Fibroblast of peridontal ligament (primary cell): ENCODE data around the gene RNF4.
"Not testable (repeated sequence)": the region's sequence is repeated elsewhere in the genome, so short reads cannot be mapped to it uniquely, and the experiment has no call there.

Experiments
- DNase-seq: peaks from one replicate; pipeline ENCODE4 v3.0.0-alpha.2; 2010; ENCODE audit errors: extremely low read depth

The RNF4 gene

DNA sequence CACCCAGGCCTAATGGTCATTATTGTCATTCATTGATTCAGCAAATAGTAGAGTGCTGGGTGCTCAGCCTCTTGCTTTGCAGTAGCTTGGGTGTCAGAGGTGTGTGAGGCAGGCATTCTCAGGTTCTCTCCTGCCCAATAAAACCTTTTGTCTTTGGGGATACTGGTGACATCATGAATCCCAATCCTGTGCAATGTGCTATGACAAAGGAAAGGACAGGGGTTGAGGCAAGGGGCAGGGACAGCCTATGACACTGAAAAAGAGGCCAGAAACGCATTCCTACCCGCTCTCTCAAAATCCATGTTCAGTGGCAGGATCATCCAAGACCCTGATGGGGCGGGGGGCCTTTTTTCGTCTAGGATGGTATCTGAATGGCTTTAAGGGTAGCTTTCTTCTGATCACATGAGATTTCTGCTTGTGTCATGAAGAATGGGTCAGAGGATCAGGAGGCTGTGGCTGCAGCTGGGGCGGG lies 66.0 kb downstream of the RNF4 start:
- DNase-seq: peak; percentile 4

DNA sequence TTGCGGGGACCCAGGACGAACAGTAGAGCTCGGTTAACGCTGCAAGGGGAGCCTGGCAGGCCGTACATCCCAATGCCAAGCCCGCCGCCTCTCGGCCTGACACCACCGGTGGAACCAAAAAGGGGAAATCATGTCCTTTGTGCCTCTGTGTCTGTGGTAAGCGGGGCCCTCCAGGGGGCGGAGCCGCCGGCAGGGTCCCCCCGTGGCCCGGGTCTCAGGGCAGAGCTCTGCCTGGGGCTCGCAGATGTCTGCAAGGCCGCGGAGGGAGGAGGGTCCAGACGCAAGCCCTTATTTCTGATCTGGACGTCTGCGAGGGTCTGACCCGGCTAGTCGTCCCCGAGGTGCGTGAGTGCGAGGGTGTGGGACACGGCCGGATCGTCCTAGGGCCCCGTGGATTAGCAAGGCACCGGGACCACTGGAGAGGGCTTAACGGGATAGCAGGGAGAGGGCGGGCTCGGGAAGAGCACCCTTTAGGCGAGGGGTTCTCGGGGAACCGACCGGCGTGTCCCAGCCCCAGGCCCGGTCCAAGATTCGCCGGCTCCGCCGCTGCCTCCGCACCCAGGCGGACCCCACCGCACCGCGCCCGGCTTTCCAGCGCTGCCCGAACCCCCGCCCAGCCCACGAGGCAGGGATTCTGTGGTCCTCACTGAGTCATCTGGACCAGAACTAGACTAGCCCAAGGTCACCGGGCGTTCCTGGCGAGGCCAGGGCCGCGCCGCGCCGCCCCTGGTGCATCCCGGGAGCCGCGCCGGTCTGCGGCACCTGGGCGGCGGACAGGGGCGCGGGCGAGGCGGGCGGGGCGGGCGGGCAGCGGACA lies 66.7 kb downstream of the RNF4 start:
- DNase-seq: peak; percentile 31

DNA sequence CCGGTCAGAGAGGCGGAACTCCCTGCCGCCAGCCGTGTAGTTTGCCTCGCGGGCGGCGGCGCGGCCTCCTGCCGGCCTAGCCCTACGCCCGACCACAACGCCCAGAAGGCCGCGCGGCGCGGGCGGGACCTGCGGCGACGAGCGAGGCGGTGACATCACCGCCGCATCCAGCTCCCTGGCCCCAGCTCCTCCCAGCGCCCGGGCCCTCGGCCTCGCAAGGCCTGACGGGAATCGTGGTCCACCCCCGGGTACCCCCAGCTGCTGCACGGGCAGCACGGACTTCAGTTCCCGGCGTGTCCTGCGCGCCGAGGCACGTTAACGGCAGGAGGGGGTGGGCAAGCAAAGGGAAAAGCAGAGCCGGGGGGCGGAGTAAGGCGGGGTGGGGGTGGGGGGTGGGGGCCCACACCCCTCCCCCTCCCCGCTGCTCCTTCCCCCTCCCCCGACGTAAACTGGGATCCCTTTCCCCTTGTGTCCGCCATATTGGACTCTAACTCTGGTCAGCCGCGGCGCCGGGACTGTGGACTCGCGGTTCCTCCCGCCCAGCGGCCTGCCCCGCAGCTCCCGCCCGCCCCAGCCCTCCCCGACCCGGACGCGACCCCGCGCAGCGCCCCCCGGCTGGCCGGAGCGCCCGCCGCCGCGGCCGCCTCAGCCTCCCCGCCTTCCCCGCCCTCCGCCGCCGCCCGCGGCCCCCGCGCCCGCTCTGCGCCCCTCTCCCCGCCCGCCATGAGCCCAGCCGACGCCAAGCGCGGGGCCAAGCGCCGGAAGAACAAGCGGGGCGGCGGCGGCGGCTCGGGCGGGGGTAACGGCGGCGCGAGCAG lies 67.5 kb downstream of the RNF4 start, which contains the start of gene FAM193A:
TSS of gene FAM193A (plus strand) at position 455 of the 818 bp plus-strand sequence. CDS start at position 724, 269 bp downstream.
- peak; percentile 98 for DNase-seq

DNA sequence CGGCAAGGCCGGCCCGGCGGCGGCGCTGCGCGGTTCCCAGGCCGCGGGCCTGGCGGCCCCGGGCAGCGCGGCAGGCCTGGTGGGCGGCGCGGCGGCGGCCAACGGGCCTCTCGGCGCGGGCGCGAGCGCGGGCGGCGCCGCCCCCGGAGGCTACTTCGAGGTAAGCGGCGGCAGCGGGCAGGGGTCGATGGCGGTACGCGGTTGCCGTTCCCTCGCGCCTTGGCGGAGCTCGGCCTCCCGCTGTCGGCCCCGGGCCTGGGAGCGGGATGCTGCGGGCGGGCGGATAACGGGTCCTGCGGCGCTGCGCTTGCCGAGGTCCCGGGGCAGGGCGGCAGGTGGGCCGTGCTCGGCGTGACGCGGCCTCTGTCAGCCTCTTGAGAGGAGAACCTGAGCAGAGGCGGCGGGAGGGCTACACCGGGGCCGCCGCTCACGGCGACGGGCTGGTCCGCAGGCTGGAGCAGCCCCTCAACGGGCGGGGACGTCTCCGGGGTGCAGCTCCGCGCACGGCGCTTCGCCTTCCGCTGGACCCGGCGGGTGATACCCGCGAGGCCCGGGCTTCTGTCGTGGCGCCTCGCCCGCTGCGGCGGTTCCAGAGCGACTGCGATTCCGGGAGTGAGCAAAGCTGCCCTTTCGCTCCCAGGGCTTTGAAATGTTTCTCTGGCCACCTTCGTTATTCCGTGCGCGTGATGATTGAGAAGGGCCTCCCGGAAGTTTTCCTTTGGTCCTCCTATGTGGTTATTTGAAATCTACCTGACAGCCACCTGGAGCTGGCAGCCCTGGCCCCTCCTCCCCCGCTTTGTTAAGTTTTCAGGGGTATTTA lies 68.3 kb downstream of the RNF4 start:
- peak; percentile 13 for DNase-seq

DNA sequence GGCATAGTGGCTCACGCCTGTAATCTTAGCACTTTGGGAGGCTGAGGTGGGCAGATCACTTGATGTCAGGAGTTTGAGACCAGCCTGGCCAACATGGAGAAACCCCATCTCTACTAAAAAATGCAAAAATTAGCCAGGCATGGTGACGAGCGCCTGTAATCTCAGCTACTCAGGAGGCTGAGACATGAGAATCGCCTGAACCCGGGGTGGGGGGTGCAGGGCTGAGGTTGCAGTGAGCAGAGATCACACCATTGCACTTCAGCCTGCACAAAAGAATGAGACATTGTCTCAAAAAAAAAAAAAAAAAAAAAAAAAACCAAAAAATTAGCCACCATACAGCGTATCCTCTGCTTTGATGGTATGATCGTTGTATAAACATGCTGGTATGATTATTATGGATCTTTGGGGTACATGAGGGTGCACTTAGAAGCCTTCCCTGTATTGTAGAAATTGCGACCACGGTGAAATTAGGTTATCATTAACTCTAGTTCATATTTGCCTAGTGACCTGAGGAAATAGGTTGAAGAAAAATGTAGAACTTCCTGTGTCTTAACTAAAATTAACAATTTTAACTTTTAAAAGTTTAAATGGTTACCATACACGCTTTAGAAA lies 74.8 kb downstream of the RNF4 start:
- not testable (repeated sequence) for DNase-seq

DNA sequence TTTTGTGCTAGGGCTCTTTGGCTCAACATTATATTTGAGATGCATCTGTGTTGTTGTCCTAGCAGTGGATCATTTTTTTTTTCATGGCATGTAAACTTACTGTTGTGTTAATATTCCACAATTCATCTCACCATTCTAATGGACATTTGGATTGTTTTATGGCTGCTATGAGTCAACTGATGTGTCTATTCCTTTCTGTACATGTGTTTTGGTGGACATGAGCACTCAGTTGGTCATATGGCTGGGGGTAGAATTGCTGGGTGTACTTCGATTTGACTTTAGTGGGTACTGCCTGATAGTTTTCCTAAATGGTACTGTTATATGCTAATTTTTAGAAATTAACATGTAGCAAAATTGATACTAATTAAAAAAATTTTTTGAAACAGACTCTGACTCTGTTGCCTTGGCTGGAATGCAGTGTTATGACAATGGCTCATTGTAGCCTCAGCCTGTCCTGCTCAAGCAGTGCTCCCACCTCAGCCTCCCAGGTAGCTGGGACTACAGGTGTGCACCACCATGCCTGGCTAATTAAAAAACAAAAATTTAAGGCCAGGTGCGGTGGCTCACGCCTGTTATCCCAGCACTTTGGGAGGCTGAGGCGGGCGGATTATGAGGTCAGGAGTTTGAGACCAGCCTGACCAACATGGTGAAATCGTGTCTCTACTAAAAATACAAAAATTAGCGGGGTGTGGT lies 76.6 kb downstream of the RNF4 start:
- DNase-seq: no peak

DNA sequence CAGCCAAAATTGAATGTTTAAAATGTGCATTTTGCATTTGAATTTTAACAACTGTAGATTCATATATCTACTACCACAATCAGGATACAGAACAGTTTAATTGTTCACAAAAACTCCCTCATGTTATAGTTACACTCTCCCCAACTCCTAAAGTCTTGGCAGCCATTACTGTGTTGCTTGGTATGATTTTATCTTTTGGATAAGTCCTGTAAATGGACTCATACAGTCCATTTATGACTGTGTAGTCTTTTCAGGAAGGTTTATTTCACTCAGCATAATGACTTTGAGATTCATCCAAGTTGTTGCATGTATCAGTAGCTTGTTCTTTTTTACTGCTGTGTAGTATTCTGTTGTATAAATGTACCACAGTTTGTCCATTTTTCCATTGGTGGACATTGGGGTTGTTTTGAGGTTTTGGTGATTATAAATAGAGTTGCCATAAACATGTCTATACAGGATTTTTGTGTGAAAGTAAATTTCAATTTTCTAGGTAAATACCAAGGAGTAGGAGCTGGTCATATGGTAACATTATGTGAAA lies 77.4 kb downstream of the RNF4 start:
- no peak for DNase-seq

DNA sequence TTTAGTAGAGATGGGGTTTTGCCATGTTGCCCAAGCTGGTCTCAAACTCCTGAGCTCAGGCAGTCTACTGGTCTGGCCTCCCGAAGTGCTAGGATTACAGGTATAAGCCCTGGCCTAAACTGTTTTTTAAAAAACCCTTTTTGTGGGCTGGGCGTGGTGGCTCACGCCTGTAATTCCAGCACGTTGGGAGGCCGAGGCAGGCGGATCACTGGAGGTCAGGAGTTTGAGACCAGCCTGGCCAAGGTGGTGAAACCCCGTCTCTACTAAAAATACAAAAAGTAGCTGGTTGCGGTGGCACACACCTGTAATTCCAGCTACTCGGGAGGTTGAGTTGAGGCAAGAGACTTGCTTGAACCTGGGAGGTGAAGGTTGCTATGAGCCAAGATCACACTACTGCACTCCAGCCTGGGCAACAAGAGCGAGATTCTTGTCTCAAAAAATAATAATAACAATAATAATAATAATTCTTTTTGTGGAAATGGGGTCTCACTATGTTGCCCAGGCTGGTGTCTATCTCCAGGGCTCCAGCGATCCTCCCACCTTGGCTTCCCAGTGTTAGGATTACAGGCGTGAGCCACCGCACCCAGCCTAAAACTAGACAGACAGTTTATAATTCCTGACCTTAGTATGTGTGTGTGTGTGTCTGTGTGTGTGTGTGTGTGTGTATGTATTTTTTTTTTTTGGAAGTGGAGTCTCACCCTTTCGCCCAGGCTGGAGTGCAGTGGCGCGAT lies 78.2 kb downstream of the RNF4 start:
- DNase-seq: not testable (repeated sequence)

DNA sequence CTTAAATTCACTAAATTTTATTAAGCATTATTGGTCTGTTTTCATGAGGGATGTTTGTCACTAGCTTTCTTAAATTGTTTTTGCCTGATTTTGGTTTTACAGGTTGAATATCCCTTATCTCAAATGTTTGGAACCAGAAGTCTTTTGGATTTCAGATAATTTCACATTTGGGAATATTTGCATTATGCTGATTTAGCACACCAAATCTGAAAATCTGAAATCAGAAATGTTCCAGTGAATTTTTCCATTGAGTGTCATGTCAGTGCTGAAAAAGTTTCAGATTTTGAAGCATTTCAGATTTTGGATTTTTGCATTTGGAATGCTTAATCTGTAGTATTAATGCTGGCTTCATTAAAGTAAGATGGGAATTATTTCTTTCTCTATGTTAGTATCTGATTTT lies 82.2 kb downstream of the RNF4 start:
- no peak for DNase-seq

DNA sequence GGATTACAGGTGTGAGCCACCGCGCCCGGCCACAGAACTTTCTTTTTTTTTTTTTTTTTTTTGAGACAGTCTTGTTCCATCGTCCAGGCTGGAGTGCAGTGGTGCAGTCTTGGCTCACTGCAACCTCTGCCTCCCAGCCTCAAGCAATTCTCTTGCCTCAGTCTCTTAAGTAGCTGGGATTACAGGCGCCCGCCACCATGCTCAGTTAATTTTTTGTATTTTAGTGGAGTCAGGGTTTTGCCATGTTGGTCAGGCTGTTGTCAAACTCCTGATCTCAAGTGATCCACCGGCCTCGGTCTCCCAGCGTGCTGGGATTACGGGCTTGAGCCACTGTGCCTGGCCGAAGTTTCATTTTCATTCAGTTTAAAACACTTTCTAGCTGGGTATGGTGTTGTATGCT lies 83.9 kb downstream of the RNF4 start:
- DNase-seq: no peak

DNA sequence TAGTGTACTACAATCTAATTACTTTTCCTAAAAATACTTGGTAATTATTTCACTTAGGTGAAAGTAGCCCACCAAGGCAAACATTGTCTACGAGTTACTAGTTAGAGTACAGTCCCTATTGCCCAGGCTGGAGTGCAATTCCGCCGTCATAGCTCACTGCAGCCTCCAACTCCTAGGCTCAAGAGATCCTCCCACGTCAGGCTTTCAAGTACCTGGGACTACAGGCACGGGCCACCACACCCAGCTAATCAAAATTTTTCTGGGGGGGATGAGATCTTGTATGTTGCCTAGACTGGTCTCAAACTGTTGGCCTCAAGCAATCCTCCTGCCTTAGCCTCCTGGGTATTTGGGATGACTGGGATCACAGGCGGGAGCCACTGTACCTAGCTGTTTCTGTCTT lies 89.4 kb downstream of the RNF4 start:
- no peak for DNase-seq

DNA sequence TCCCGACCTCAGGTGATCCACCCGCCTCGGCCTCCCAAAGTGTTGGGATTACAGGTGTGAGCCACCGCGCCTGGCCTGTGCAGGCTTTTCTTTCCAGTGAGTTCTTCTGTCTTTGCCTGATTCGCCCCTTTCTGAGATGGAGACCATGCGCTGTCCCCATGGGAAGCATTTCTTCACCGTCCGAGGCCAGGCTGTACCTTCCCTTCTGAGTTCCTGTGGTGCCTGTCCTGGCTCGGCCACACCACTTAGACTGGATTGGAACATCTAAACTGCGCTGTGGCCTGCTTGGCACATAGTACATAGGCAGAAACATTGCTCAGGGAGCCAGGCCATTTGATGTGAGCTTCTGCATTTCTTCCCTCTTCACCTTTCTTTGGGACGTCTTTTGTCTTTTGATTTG lies 91.3 kb downstream of the RNF4 start:
- no peak for DNase-seq
